Stomach (tissue), 9 donors: ENCODE measurements around the gene COL27A1. TPM values are rescaled to one million over a fixed set of nuclear protein-coding genes. Genes with fewer than 3 reads are reported as not detected.

Experiments
- DNase-seq, 2 donors: peaks; one replicate each; pipeline versions ENCODE4 v3.0.0 to v3.0.0-alpha.2; 2013 to 2019
- H3K27ac ChIP-seq, 5 donors: fragments of 200-600 bp in 4 of 5; sonication (generic) in 4 of 5; one replicate each; pipeline ENCODE4 v1.5.1; 2013 to 2019; ENCODE audit warnings: mild to moderate bottlenecking in 1 of 5, moderate library complexity in 1 of 5
- H3K27me3 ChIP-seq, 3 donors: fragments of 200-600 bp; sonication (generic); one replicate each; pipeline ENCODE4 v1.5.1; 2017 to 2019; ENCODE audit warnings: mixed run types in 1 of 3
- H3K36me3 ChIP-seq, 4 donors: fragments of 200-600 bp; sonication (generic); 1 replicate in 3 of 4; 2 replicates in 1 of 4; pipeline ENCODE4 v1.5.1; 2016 to 2019
- H3K4me1 ChIP-seq, 4 donors: fragments of 200-600 bp; sonication (generic); one replicate each; pipeline ENCODE4 v1.5.1; 2016 to 2019
- H3K4me3 ChIP-seq, 4 donors: fragments of 200-600 bp; sonication (generic) in 3 of 4; one replicate each; pipeline ENCODE4 v1.5.1; 2016 to 2019; ENCODE audit warnings: mild to moderate bottlenecking in 1 of 4
- H3K9me3 ChIP-seq, 4 donors: fragments of 200-600 bp; sonication (generic); one replicate each; pipeline ENCODE4 v1.5.1; 2016 to 2019
- CTCF ChIP-seq, 7 experiments: fragments of 450-650 bp in 4 of 7; fragments of 200-600 bp in 3 of 7; sonication (generic) in 3 of 7; IDR thresholded peaks; one replicate each; pipeline ENCODE4 v1.5.1; 2016 to 2019; ENCODE audit warnings: antibody characterized with exemption in 7 of 7, control low read depth in 2 of 7, mild to moderate bottlenecking in 1 of 7
- EP300 ChIP-seq: sonication (generic); formaldehyde crosslinking; IDR thresholded peaks from one replicate; pipeline ENCODE4 v1.6.1; 2017; ENCODE audit warnings: antibody characterized with exemption
- POLR2A ChIP-seq, 4 donors: fragments of 450-650 bp; IDR thresholded peaks; one replicate each; pipeline ENCODE4 v1.6.1; 2016; ENCODE audit warnings: antibody characterized with exemption in 4 of 4, control low read depth in 2 of 4, mild to moderate bottlenecking in 1 of 4, moderate library complexity in 1 of 4
- POLR2AphosphoS5 ChIP-seq, 3 donors: sonication (generic); formaldehyde crosslinking; IDR thresholded peaks; one replicate each; pipeline ENCODE4 v1.6.1; 2016; ENCODE audit warnings: antibody characterized with exemption in 3 of 3
- WGBS, 5 donors: extraction: QIAGEN DNeasy Blood & Tissue Kit in 3 of 5; methylation state at CpG; one replicate each; pipeline versions ENCODE4 v1.1.5 to v1.1.7; 2013 to 2018; 5-methylcytosine and 5-hydroxymethylcytosine counted together
- intact Hi-C: fragments of 100-400 bp; cut with DNase I; formaldehyde crosslinking; loops from one replicate; pipeline ENCODE4 v1.15.1; 2023; ENCODE audit warnings: low total_unique reads
- polyA plus RNA-seq, 3 donors: library from polyadenylated mRNA; stranded (reverse); fragments of 200-250 nt; gene quantifications; one replicate each; pipeline ENCODE4 v1.2.3, GENCODE V29; 2013
- total RNA-seq, 5 donors: library from RNA; depleted of rRNA; stranded (reverse); fragments of >200 nt; gene quantifications; one replicate each; pipeline versions ENCODE4 v1.1.0 to v1.2.3, GENCODE V29; 2014 to 2016
- donor health status: healthy with polysubstance abuse.
- donor health status: Bipolar disorder and iron deficiency.
- donor health status: healthy.

COL27A1 gene
- total and polyA plus RNA-seq, 8 donors = 2.9 to 26.3 (median 8.2) TPM

- peaks cover 0 to 31% (median 23%) of the 10 kb centered on the region in 4 donors for H3K36me3 ChIP-seq
These were observed 149.3 kb downstream of the COL27A1 start for GRCh38 chr9:114304416-114305188.

GRCh38 chr9:114307899-114308267 is 152.5 kb downstream of the COL27A1 start:
- Histone ChIP-seq H3K27me3 (no peaks in the 10 kb centered on the region), H3K4me3 (no peak overlapping the region), H3K4me1 (peaks cover 0 to 8% (median 6%) of the 10 kb centered on the region in 4 donors), H3K27ac (no peak overlapping the region), H3K36me3 (peaks cover 0 to 20% (median 15%) of the 10 kb centered on the region in 4 donors), H3K9me3 (no peaks in the 10 kb centered on the region)
- WGBS, 5 donors = 83 to 95% (median 91%) methylated on average over 6 of the region's 6 CpGs
- peak in 1 of 2 donors; percentile 16 for DNase-seq
- TF ChIP-seq POLR2A (IDR thresholded peaks at IDR 0.05) = no peak
- TF ChIP-seq POLR2AphosphoS5 (IDR thresholded peaks at IDR 0.05) = no peak
- TF ChIP-seq EP300 = no peak
- TF ChIP-seq CTCF (IDR thresholded peaks at IDR 0.05) = no peak
- intact Hi-C loops = no loop called here

More at GRCh38 chr9:114304416-114305188, 149.3 kb downstream of the COL27A1 start:
- TF ChIP-seq POLR2A (IDR thresholded peaks at IDR 0.05) (no peak), EP300 (no peak), POLR2AphosphoS5 (IDR thresholded peaks at IDR 0.05) (no peak), CTCF (IDR thresholded peaks at IDR 0.05) (no peak)
- Histone ChIP-seq H3K4me3 (no peak overlapping the region), H3K27ac (no peak overlapping the region), H3K4me1 (peaks cover 0 to 8% (median 6%) of the 10 kb centered on the region in 4 donors), H3K9me3 (no peaks in the 10 kb centered on the region), H3K27me3 (no peaks in the 10 kb centered on the region)
- peak; percentile 3 to 15 for DNase-seq
- intact Hi-C loops = no loop called here
- 79 to 90% (median 86%) methylated on average over 10 of the region's 10 CpGs for WGBS, 5 donors

- WGBS, 5 donors = 87 to 95% (median 95%) methylated on average over 10 to 13 of the region's 13 CpGs
- no peak overlapping the region for H3K27ac ChIP-seq
- TF ChIP-seq CTCF (IDR thresholded peaks at IDR 0.05) (no peak), EP300 (no peak), POLR2AphosphoS5 (IDR thresholded peaks at IDR 0.05) (no peak)
- no peaks in the 10 kb centered on the region for H3K9me3 ChIP-seq
- H3K4me3 ChIP-seq = no peak overlapping the region
- H3K4me1 ChIP-seq = peaks cover 0 to 8% (median 6%) of the 10 kb centered on the region in 4 donors
- intact Hi-C loops = no loop called here
- peak; percentile 3 to 22 for DNase-seq
- H3K27me3 ChIP-seq = no peaks in the 10 kb centered on the region
- H3K36me3 ChIP-seq = peaks cover 0 to 20% (median 15%) of the 10 kb centered on the region in 4 donors
These were observed 153.1 kb downstream of the COL27A1 start for GRCh38 chr9:114308361-114308950.

GRCh38 chr9:114309096-114309495 is 153.8 kb downstream of the COL27A1 start:
- TF ChIP-seq CTCF (IDR thresholded peaks at IDR 0.05) (no peak), EP300 (no peak), POLR2A (IDR thresholded peaks at IDR 0.05) (no peak), POLR2AphosphoS5 (IDR thresholded peaks at IDR 0.05) (no peak)
- Histone ChIP-seq H3K27ac (no peak overlapping the region), H3K36me3 (peaks cover 0 to 20% (median 15%) of the 10 kb centered on the region in 4 donors), H3K4me1 (peaks cover 0 to 8% (median 6%) of the 10 kb centered on the region in 4 donors), H3K9me3 (no peaks in the 10 kb centered on the region), H3K4me3 (no peak overlapping the region), H3K27me3 (no peaks in the 10 kb centered on the region)
- WGBS, 5 donors = 91 to 97% (median 92%) methylated on average over 8 to 13 of the region's 13 CpGs
- DNase-seq = peak in 1 of 2 donors; percentile 7
- intact Hi-C loops = no loop called here
